Adrenal gland (tissue), 5 donors: ENCODE measurements around the gene IVNS1ABP.

Experiments used
- CTCF ChIP-seq, 6 experiments: fragments of 450-650 bp in 4 of 6; fragments of 200-600 bp in 2 of 6; sonication (generic) in 1 of 6; IDR thresholded peaks; 1 replicate in 5 of 6; 2 replicates in 1 of 6; pipeline versions ENCODE4 v1.5.1 to v1.8.0; 2016 to 2021; ENCODE audit warnings: antibody characterized with exemption in 6 of 6, mild to moderate bottlenecking in 2 of 6, moderate library complexity in 1 of 6
- POLR2A ChIP-seq, 2 donors: fragments of 450-650 bp; IDR thresholded peaks; one replicate each; pipeline ENCODE4 v1.6.1; 2017; ENCODE audit warnings: antibody characterized with exemption in 2 of 2, mild to moderate bottlenecking in 2 of 2, moderate library complexity in 1 of 2
- donor health status: DM: no; HTN: no; CAD: no.

DNA sequence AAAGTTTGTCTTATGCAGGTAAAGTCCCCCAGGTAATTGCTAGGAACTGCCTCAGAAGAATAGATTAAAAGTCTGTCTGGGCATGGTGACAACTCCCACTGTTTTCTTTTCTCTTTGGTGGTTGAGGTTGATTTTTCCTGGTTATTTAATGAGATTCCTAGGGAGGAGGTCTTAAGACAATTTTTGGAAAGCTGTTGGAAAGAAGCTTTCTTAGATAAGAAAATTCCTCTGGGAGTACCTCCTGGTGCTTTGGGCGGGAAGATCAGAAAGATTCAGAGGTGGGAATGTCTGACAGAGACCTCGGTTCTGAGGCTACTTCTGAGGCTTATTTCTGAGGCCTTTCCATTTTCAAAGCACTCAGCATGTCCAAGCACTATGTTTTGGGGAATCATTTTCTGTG is 25.0 kb upstream of the IVNS1ABP start:
- TF ChIP-seq CTCF (IDR thresholded peaks at IDR 0.05) (no peak), POLR2A (IDR thresholded peaks at IDR 0.05) (no peak)
